ENCODE measurements around the gene MRPL21.

DNA sequence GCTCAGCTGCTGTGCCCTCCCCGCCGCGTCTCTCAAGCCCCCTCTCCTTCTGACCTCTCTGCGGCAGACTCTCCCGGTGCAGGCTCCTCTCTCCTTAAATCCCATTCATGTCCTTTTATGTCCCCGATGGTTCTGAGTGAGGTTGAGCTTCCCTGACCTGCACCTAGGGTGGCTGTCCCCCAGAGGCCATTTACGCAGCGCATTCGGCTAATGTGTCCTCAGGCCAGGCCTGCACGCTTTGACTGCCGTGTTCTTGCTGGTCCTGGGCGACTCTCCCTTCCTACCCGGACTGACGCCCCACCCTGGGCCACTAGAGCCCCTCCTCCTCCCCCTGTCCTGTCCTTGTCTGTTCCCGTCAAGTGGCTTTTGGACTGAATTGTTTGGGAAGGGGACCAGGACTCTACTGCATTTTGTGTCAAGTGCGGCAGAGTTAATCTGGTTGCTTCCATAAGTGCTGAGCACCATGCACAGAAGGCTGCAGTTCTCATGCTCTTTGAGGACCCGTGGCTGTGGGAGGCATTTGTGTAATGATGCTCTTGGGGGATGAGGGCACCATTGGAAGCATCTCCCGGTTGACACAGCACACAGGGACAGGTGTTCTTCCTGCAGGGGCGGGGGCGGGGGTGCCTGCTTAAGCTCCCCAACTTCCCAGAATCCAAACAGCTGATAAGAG, 37.2 kb upstream of the MRPL21 start:
- no peak for TF ChIP-seq CTCF (optimal IDR thresholded peaks at IDR 0.05 in 1 of 3, IDR thresholded peaks at IDR 0.05 in 1 of 3, conservative IDR thresholded peaks at IDR 0.05 in 1 of 3; ENCODE audit: extremely low read depth in 1 of 3, insufficient read depth in 2 of 3, low read length in 3 of 3)
- no peak for TF ChIP-seq EZH2 (IDR thresholded peaks at IDR 0.05; ENCODE audit: low read length)

All from keratinocyte (primary cell).